HEK293 (cell line): ENCODE measurements around the gene OSBPL10.

Source experiments
- CTCF ChIA-PET: fragments of 350-600 bp; formaldehyde crosslinking; extraction: SDS; loops from one replicate; lab custom pipeline; 2021; ENCODE audit warnings: antibody characterized with exemption; lab: Yijun Ruan, JAX
- POLR2A ChIA-PET: fragments of 300-600 bp; formaldehyde crosslinking; extraction: SDS; loops from one replicate; lab custom pipeline; 2020; ENCODE audit warnings: antibody characterized with exemption, inconsistent platforms; lab: Yijun Ruan, JAX
- H3K27ac ChIP-seq: fragments of 200-500 bp; sonication (Bioruptor generic); 2 replicates; pipeline ENCODE4 v1.5.1; 2014; ENCODE audit warnings: low read depth, low read length, control low read depth, inconsistent platforms; ENCODE audit errors: extremely low read depth
- H3K36me3 ChIP-seq, 2 experiments: fragments of 200-500 bp in 1 of 2; sonication (Bioruptor generic) in 1 of 2; 1 replicate in 1 of 2; 2 replicates in 1 of 2; pipeline ENCODE4 v1.5.1; 2014 to 2017; ENCODE audit warnings: inconsistent platforms in 2 of 2, low read length in 2 of 2; ENCODE audit not compliant: control insufficient read depth in 2 of 2, insufficient read depth in 1 of 2
- H3K4me1 ChIP-seq: fragments of 200-500 bp; sonication (Bioruptor generic); 2 replicates; pipeline ENCODE4 v1.5.1; 2014; ENCODE audit warnings: mild to moderate bottlenecking, low read length, inconsistent platforms; ENCODE audit not compliant: control insufficient read depth, insufficient read depth
- H3K4me3 ChIP-seq: 2 replicates; pipeline ENCODE4 v1.5.1; 2011; ENCODE audit warnings: low read depth, mild to moderate bottlenecking, control low read depth, low read length, moderate library complexity
- H3K9me3 ChIP-seq: fragments of 200-500 bp; sonication (Bioruptor generic); 2 replicates; pipeline ENCODE4 v1.5.1; 2014; ENCODE audit warnings: low read depth, low read length, inconsistent platforms; ENCODE audit not compliant: control insufficient read depth, insufficient read depth
- BCL11A ChIP-seq: fragments of 450-650 bp; formaldehyde crosslinking; IDR thresholded peaks from 2 replicates; pipeline ENCODE4 v1.5.1; 2016; ENCODE audit warnings: low read depth, missing biosample characterization, missing genetic modification characterization
- MYNN ChIP-seq: fragments of 450-650 bp; formaldehyde crosslinking; IDR thresholded peaks from 2 replicates; pipeline ENCODE4 v1.5.1; 2016; ENCODE audit warnings: missing biosample characterization, missing genetic modification characterization, borderline replicate concordance
- OVOL3 ChIP-seq: fragments of 450-650 bp; formaldehyde crosslinking; IDR thresholded peaks from 2 replicates; pipeline ENCODE4 v1.5.1; 2016; ENCODE audit warnings: missing biosample characterization, missing genetic modification characterization
- TCF7L2 ChIP-seq: IDR thresholded peaks from 2 replicates; pipeline ENCODE4 v1.6.1; 2011; ENCODE audit warnings: low read depth, mild to moderate bottlenecking, inconsistent platforms, low read length, moderate library complexity, borderline replicate concordance
- WT1 ChIP-seq: fragments of 450-650 bp; formaldehyde crosslinking; IDR thresholded peaks from 2 replicates; pipeline ENCODE4 v1.5.1; 2016; ENCODE audit warnings: missing biosample characterization, missing genetic modification characterization
- YY2 ChIP-seq: fragments of 450-650 bp; formaldehyde crosslinking; IDR thresholded peaks from 2 replicates; pipeline ENCODE4 v1.5.1; 2016; ENCODE audit warnings: missing biosample characterization, missing genetic modification characterization
- ZBTB48 ChIP-seq: fragments of 450-650 bp; formaldehyde crosslinking; IDR thresholded peaks from 2 replicates; pipeline ENCODE4 v1.5.1; 2016; ENCODE audit warnings: missing biosample characterization, missing genetic modification characterization
- ZBTB49 ChIP-seq: fragments of 450-650 bp; formaldehyde crosslinking; IDR thresholded peaks from 2 replicates; pipeline ENCODE4 v1.5.1; 2016; ENCODE audit warnings: missing biosample characterization, missing genetic modification characterization, low read depth
- ZNF140 ChIP-seq: fragments of 450-650 bp; formaldehyde crosslinking; IDR thresholded peaks from 2 replicates; pipeline ENCODE4 v1.5.1; 2016; ENCODE audit warnings: missing biosample characterization, missing genetic modification characterization
- ZNF148 ChIP-seq: fragments of 450-650 bp; formaldehyde crosslinking; IDR thresholded peaks from 2 replicates; pipeline ENCODE4 v1.5.0; 2017; ENCODE audit warnings: missing biosample characterization, missing genetic modification characterization, borderline replicate concordance
- ZNF529 ChIP-seq: fragments of 450-650 bp; formaldehyde crosslinking; IDR thresholded peaks from 2 replicates; pipeline ENCODE4 v1.5.1; 2017; ENCODE audit warnings: missing genetic modification characterization, missing biosample characterization; ENCODE audit not compliant: insufficient replicate concordance
- ZNF530 ChIP-seq: fragments of 450-650 bp; formaldehyde crosslinking; IDR thresholded peaks from 2 replicates; pipeline ENCODE4 v1.5.1; 2016; ENCODE audit warnings: low read depth, missing biosample characterization, missing genetic modification characterization
- ZNF623 ChIP-seq: fragments of 450-650 bp; formaldehyde crosslinking; IDR thresholded peaks from 2 replicates; pipeline ENCODE4 v1.5.1; 2016; ENCODE audit warnings: missing biosample characterization, missing genetic modification characterization
- ZNF830 ChIP-seq: fragments of 450-650 bp; IDR thresholded peaks from 2 replicates; pipeline ENCODE4 v1.5.0; 2018; ENCODE audit warnings: missing biosample characterization, missing genetic modification characterization, low read depth, mild to moderate bottlenecking, moderate library complexity
- TF ChIP-seq, protein P1 (sequence below): fragments of 450-650 bp; formaldehyde crosslinking; IDR thresholded peaks from 2 replicates; pipeline ENCODE4 v1.5.1; 2016; ENCODE audit warnings: missing biosample characterization, missing genetic modification characterization
- TF ChIP-seq, protein P2 (sequence below): fragments of 450-650 bp; formaldehyde crosslinking; IDR thresholded peaks from 2 replicates; pipeline ENCODE4 v1.5.1; 2016; ENCODE audit warnings: missing biosample characterization, missing genetic modification characterization
- TF ChIP-seq, protein P3 (sequence below): fragments of 450-650 bp; formaldehyde crosslinking; IDR thresholded peaks from 2 replicates; pipeline ENCODE4 v1.5.1; 2016; ENCODE audit warnings: missing biosample characterization, missing genetic modification characterization
- TF ChIP-seq, protein P4 (sequence below): fragments of 450-650 bp; formaldehyde crosslinking; IDR thresholded peaks from 2 replicates; pipeline ENCODE4 v1.5.1; 2016; ENCODE audit warnings: missing biosample characterization, missing genetic modification characterization
- TF ChIP-seq, protein P5 (sequence below): fragments of 450-650 bp; formaldehyde crosslinking; IDR thresholded peaks from 2 replicates; pipeline ENCODE4 v1.5.1; 2016; ENCODE audit warnings: missing biosample characterization, missing genetic modification characterization, low read depth

OSBPL10 gene

GRCh38 chr3:31947162-31947561 lies 33.9 kb downstream of the OSBPL10 start (continued):
- TF ChIP-seq, protein P1, sequence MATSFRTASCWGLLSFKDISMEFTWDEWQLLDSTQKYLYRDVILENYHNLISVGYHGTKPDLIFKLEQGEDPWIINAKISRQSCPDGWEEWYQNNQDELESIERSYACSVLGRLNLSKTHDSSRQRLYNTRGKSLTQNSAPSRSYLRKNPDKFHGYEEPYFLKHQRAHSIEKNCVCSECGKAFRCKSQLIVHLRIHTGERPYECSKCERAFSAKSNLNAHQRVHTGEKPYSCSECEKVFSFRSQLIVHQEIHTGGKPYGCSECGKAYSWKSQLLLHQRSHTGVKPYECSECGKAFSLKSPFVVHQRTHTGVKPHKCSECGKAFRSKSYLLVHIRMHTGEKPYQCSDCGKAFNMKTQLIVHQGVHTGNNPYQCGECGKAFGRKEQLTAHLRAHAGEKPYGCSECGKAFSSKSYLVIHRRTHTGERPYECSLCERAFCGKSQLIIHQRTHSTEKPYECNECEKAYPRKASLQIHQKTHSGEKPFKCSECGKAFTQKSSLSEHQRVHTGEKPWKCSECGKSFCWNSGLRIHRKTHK (tag by site-specific recombination), result no peak
- TF ChIP-seq, protein P2, sequence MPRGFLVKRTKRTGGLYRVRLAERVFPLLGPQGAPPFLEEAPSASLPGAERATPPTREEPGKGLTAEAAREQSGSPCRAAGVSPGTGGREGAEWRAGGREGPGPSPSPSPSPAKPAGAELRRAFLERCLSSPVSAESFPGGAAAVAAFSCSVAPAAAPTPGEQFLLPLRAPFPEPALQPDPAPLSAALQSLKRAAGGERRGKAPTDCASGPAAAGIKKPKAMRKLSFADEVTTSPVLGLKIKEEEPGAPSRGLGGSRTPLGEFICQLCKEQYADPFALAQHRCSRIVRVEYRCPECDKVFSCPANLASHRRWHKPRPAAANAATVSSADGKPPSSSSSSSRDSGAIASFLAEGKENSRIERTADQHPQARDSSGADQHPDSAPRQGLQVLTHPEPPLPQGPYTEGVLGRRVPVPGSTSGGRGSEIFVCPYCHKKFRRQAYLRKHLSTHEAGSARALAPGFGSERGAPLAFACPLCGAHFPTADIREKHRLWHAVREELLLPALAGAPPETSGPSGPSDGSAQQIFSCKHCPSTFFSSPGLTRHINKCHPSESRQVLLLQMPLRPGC (tag by site-specific recombination), result no peak
- TF ChIP-seq, protein P3, sequence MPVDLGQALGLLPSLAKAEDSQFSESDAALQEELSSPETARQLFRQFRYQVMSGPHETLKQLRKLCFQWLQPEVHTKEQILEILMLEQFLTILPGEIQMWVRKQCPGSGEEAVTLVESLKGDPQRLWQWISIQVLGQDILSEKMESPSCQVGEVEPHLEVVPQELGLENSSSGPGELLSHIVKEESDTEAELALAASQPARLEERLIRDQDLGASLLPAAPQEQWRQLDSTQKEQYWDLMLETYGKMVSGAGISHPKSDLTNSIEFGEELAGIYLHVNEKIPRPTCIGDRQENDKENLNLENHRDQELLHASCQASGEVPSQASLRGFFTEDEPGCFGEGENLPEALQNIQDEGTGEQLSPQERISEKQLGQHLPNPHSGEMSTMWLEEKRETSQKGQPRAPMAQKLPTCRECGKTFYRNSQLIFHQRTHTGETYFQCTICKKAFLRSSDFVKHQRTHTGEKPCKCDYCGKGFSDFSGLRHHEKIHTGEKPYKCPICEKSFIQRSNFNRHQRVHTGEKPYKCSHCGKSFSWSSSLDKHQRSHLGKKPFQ, result no peak
- TF ChIP-seq MYNN (no peak), ZNF148 (tag by site-specific recombination) (no peak), ZNF140 (tag by site-specific recombination) (no peak)

DNA sequence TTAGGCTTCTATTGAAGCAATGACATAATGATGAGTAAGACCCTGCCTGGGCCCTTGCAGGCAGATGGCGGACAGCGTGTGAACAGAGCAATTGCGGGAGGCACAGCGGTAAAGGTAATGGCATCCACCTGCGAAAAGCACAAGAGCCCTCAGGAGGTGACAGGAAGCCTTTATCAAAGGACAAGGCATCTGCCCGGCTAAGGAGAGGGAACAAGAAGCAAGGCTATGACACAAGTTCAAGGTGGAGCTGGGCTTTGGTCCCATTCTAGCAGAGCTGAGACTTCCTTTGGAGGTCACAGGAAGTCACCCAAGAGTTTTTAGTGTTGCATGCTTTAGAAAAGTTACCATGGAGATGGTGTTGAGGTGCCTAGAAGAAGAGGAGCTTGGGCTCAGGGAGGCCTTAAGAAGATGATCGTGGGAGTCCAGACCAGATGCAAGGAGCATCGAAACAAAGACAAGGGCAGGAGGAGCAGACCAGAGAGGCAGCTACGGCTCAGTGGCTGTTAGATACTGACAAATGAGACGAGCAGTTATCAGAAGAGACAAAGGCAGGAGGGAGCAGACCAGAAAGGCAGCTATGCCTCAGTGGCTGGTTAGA lies 34.5 kb downstream of the OSBPL10 start:
- CTCF ChIA-PET, result no interaction called here
- POLR2A ChIA-PET, result no interaction called here
- Histone ChIP-seq H3K4me1 (no peaks in the 10 kb centered on the region), H3K36me3 (no peaks in the 10 kb centered on the region), H3K9me3 (no peaks in the 10 kb centered on the region), H3K4me3 (no peak overlapping the region), H3K27ac (no peak overlapping the region)
- TF ChIP-seq, protein P4, sequence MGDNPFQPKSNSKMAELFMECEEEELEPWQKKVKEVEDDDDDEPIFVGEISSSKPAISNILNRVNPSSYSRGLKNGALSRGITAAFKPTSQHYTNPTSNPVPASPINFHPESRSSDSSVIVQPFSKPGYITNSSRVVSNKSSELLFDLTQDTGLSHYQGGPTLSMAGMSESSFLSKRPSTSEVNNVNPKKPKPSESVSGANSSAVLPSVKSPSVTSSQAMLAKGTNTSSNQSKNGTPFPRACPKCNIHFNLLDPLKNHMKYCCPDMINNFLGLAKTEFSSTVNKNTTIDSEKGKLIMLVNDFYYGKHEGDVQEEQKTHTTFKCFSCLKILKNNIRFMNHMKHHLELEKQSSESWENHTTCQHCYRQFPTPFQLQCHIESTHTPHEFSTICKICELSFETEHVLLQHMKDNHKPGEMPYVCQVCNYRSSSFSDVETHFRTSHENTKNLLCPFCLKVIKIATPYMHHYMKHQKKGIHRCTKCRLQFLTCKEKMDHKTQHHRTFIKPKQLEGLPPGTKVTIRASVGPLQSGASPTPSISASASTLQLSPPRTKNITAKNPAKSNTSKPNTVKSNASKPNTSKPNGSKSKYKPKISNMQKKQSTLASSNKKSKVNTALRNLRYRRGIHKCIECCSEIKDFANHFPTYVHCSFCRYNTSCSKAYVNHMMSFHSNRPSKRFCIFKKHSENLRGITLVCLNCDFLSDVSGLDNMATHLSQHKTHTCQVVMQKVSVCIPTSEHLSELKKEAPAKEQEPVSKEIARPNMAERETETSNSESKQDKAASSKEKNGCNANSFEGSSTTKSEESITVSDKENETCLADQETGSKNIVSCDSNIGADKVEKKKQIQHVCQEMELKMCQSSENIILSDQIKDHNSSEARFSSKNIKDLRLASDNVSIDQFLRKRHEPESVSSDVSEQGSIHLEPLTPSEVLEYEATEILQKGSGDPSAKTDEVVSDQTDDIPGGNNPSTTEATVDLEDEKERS (tag by site-specific recombination), result no peak
- TF ChIP-seq YY2 (no peak), WT1 (no peak), BCL11A (tag by site-specific recombination) (no peak), ZBTB49 (tag by site-specific recombination) (no peak), ZNF529 (tag by site-specific recombination) (no peak), ZBTB48 (tag by site-specific recombination) (no peak), OVOL3 (tag by site-specific recombination) (no peak), TCF7L2 (no peak), ZNF530 (no peak), ZNF623 (tag by site-specific recombination) (no peak), MYNN (no peak), ZNF830 (tag by site-specific recombination) (no peak)
- TF ChIP-seq, protein P1 (tag by site-specific recombination), result no peak
- TF ChIP-seq, protein P5, sequence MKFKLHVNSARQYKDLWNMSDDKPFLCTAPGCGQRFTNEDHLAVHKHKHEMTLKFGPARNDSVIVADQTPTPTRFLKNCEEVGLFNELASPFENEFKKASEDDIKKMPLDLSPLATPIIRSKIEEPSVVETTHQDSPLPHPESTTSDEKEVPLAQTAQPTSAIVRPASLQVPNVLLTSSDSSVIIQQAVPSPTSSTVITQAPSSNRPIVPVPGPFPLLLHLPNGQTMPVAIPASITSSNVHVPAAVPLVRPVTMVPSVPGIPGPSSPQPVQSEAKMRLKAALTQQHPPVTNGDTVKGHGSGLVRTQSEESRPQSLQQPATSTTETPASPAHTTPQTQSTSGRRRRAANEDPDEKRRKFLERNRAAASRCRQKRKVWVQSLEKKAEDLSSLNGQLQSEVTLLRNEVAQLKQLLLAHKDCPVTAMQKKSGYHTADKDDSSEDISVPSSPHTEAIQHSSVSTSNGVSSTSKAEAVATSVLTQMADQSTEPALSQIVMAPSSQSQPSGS (tag by site-specific recombination), result no peak
